NB4 (cell line): Measurements from ENCODE around the gene SETDB2.

ENCODE experiments used
- MAX ChIP-seq: IDR thresholded peaks from 2 replicates; pipeline ENCODE4 v1.6.1; 2011; ENCODE audit warnings: low read depth, low read length
- POLR2A ChIP-seq: IDR thresholded peaks from 2 replicates; pipeline ENCODE4 v1.6.1; 2011; ENCODE audit warnings: mild to moderate bottlenecking; ENCODE audit not compliant: insufficient read length; ENCODE audit errors: extremely low read depth
- TF ChIP-seq, protein P1 (sequence below): IDR thresholded peaks from one replicate; pipeline ENCODE4 v1.5.1; 2012; ENCODE audit warnings: low read depth, low read length

DNA sequence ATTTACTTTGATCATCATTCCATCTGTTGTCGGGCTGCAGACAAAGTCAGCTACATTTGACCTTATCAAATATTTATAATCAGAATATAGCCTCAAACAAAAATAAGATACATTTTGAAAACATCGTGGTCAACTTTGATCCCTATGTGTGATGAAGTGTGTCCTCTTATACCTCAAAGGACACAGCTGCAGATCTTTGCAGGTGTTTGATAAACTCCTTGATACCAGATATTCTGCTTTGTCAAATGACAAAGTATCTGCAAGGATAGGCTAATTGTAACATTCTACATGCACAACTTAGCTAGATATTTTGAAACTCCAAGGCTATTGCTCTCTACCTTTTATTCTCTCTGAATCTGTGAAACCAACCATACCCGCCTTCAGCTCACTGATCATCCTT lies 95.7 kb downstream of the SETDB2 start:
- TF ChIP-seq, protein P1, sequence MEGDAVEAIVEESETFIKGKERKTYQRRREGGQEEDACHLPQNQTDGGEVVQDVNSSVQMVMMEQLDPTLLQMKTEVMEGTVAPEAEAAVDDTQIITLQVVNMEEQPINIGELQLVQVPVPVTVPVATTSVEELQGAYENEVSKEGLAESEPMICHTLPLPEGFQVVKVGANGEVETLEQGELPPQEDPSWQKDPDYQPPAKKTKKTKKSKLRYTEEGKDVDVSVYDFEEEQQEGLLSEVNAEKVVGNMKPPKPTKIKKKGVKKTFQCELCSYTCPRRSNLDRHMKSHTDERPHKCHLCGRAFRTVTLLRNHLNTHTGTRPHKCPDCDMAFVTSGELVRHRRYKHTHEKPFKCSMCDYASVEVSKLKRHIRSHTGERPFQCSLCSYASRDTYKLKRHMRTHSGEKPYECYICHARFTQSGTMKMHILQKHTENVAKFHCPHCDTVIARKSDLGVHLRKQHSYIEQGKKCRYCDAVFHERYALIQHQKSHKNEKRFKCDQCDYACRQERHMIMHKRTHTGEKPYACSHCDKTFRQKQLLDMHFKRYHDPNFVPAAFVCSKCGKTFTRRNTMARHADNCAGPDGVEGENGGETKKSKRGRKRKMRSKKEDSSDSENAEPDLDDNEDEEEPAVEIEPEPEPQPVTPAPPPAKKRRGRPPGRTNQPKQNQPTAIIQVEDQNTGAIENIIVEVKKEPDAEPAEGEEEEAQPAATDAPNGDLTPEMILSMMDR, result no peak
- TF ChIP-seq POLR2A (no peak), MAX (no peak)
